ENCODE data around the gene RAB14.

RAB14 gene

DNA sequence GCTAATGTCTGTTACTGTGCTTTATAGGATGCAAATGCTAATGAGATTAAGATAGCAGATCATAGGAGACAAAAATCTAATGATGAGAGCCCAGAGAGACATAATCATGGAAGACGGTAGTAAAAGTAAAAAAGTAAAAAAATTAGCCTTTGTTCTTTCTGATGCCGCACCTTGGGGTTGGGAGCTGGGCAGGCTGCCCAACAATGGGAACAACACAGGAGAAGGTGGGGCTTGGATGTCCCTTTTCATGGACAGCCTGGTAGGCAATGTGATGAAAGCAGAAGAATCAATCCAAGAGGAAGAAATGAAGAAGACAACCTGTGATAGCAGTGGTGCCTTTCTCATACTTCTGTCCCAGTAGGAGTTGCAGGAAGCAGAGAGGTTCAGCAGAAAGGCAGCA is 57.2 kb downstream of the RAB14 start:
- Histone ChIP-seq H3K27ac (no peak overlapping the region), H3K36me3 (replicated peaks) (no peaks in the 10 kb centered on the region), H3K27me3 (replicated peaks) (no peaks in the 10 kb centered on the region), H3K4me3 (ENCODE audit: low read depth, low read length) (no peak overlapping the region)
- in situ Hi-C loops (cut with HindIII; ENCODE audit: low pct_ligation_motif_present, low sequenced_read_pairs), result no loop called here
- no peak for DNase-seq
- TF ChIP-seq, protein P1, sequence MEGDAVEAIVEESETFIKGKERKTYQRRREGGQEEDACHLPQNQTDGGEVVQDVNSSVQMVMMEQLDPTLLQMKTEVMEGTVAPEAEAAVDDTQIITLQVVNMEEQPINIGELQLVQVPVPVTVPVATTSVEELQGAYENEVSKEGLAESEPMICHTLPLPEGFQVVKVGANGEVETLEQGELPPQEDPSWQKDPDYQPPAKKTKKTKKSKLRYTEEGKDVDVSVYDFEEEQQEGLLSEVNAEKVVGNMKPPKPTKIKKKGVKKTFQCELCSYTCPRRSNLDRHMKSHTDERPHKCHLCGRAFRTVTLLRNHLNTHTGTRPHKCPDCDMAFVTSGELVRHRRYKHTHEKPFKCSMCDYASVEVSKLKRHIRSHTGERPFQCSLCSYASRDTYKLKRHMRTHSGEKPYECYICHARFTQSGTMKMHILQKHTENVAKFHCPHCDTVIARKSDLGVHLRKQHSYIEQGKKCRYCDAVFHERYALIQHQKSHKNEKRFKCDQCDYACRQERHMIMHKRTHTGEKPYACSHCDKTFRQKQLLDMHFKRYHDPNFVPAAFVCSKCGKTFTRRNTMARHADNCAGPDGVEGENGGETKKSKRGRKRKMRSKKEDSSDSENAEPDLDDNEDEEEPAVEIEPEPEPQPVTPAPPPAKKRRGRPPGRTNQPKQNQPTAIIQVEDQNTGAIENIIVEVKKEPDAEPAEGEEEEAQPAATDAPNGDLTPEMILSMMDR (IDR thresholded peaks at IDR 0.05; ENCODE audit: low read depth, low read length, missing control alignments), result no peak

DNA sequence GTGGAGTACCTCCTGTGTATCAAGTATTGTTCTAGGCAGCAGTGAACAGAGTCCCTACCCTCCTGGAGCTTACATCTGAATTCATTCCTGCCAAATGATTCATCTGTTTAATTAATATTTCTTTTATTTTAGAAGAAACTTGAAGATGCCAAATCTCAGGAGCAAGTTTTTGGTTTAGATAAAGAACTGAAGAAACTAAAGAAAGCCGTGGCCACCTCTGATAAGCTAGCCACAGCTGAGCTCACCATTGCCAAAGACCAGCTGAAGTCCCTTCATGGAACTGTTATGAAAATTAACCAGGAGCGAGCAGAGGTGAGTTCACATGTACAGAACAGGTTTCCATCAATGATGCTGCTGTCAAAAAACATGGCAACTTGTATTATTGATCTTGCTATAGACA is 57.9 kb downstream of the RAB14 start:
- no peak for DNase-seq
- Histone ChIP-seq H3K27ac (no peak overlapping the region), H3K4me3 (ENCODE audit: low read depth, low read length) (no peak overlapping the region), H3K27me3 (replicated peaks) (no peaks in the 10 kb centered on the region), H3K36me3 (replicated peaks) (no peaks in the 10 kb centered on the region)
- TF ChIP-seq, protein P1 (IDR thresholded peaks at IDR 0.05; ENCODE audit: low read depth, low read length, missing control alignments), result no peak
- in situ Hi-C loops (cut with HindIII; ENCODE audit: low pct_ligation_motif_present, low sequenced_read_pairs), result no loop called here

DNA sequence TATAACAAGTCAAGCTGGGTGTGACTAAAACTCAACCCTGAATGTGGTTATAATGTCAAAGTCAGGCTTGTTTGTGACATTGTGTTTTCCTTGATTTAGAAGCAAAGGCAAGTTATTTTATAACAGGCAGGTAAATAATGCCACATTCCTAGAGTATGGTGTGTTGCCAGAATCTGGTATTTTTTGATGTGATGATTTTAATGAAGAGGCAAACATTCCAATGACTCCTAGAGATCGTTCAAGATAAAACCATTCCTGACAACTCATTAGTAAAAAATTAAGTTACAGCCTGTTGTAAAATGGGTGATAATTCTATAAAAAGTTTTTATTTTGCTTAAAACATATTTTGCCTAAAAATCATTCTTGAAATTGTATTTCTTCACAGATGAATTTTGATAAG is 60.0 kb downstream of the RAB14 start:
- in situ Hi-C loops (cut with HindIII; ENCODE audit: low pct_ligation_motif_present, low sequenced_read_pairs), result no loop called here
- TF ChIP-seq, protein P1 (IDR thresholded peaks at IDR 0.05; ENCODE audit: low read depth, low read length, missing control alignments), result no peak
- no peaks in the 10 kb centered on the region for H3K36me3 ChIP-seq (replicated peaks)

GRCh38 chr9:121141306-121141705 is 60.4 kb downstream of the RAB14 start:
- H3K27me3 ChIP-seq (replicated peaks), result no peaks in the 10 kb centered on the region
- DNase-seq, result no peak
- no peak overlapping the region for H3K4me3 ChIP-seq (ENCODE audit: low read depth, low read length)
- H3K36me3 ChIP-seq (replicated peaks), result no peaks in the 10 kb centered on the region
- in situ Hi-C loops (cut with HindIII; ENCODE audit: low pct_ligation_motif_present, low sequenced_read_pairs), result no loop called here
- TF ChIP-seq, protein P1 (IDR thresholded peaks at IDR 0.05; ENCODE audit: low read depth, low read length, missing control alignments), result no peak
- H3K27ac ChIP-seq, result no peak overlapping the region

More for the DNA sequence above, 60.0 kb downstream of the RAB14 start:
- Histone ChIP-seq H3K27ac (no peak overlapping the region), H3K27me3 (replicated peaks) (no peaks in the 10 kb centered on the region), H3K4me3 (ENCODE audit: low read depth, low read length) (no peak overlapping the region)
- DNase-seq, result no peak

- Histone ChIP-seq H3K36me3 (replicated peaks) (no peaks in the 10 kb centered on the region), H3K4me3 (ENCODE audit: low read depth, low read length) (no peak overlapping the region), H3K27me3 (replicated peaks) (no peaks in the 10 kb centered on the region), H3K27ac (no peak overlapping the region)
- DNase-seq, result no peak
- TF ChIP-seq, protein P1 (IDR thresholded peaks at IDR 0.05; ENCODE audit: low read depth, low read length, missing control alignments), result no peak
- in situ Hi-C loops (cut with HindIII; ENCODE audit: low pct_ligation_motif_present, low sequenced_read_pairs), result no loop called here
Measured at GRCh38 chr9:121140162-121140561, 61.5 kb downstream of the RAB14 start.

- no peaks in the 10 kb centered on the region for H3K27me3 ChIP-seq (replicated peaks)
- H3K36me3 ChIP-seq (replicated peaks), result no peaks in the 10 kb centered on the region
- in situ Hi-C loops (cut with HindIII; ENCODE audit: low pct_ligation_motif_present, low sequenced_read_pairs), result no loop called here
- no peak overlapping the region for H3K4me3 ChIP-seq (ENCODE audit: low read depth, low read length)
- no peak for DNase-seq
- TF ChIP-seq, protein P1 (IDR thresholded peaks at IDR 0.05; ENCODE audit: low read depth, low read length, missing control alignments), result no peak
- H3K27ac ChIP-seq, result no peak overlapping the region
Measured at GRCh38 chr9:121138973-121139372, 62.7 kb downstream of the RAB14 start.
